ENCODE measurements around the gene CASQ2.

DNA sequence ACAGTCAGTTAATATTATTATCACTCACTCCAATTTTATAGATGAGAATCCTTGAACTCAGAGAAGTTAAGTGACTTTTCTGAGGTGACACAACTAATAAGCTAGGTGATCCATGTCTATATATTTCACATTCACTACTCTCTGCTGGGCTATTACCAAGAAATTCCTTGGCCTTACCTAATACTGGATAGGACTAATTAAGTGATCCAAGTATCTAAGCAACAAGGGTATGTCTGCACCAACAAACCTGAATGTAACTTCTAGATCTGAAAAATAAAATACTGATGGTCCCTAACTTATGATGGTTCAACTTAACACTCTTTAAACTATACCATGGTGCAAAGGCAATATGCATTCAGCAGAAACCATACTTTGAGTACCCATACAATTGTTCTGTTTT lies 14.8 kb upstream of the CASQ2 start:
- TF ChIP-seq, protein P1, sequence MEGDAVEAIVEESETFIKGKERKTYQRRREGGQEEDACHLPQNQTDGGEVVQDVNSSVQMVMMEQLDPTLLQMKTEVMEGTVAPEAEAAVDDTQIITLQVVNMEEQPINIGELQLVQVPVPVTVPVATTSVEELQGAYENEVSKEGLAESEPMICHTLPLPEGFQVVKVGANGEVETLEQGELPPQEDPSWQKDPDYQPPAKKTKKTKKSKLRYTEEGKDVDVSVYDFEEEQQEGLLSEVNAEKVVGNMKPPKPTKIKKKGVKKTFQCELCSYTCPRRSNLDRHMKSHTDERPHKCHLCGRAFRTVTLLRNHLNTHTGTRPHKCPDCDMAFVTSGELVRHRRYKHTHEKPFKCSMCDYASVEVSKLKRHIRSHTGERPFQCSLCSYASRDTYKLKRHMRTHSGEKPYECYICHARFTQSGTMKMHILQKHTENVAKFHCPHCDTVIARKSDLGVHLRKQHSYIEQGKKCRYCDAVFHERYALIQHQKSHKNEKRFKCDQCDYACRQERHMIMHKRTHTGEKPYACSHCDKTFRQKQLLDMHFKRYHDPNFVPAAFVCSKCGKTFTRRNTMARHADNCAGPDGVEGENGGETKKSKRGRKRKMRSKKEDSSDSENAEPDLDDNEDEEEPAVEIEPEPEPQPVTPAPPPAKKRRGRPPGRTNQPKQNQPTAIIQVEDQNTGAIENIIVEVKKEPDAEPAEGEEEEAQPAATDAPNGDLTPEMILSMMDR (IDR thresholded peaks at IDR 0.05): no peak
- TF ChIP-seq EZH2 (IDR thresholded peaks at IDR 0.05) (no peak), EZH2phosphoT487 (IDR thresholded peaks at IDR 0.05) (no peak)
